ENCODE measurements around the gene KIF16B. TPM values are rescaled to one million over a fixed set of nuclear protein-coding genes. Genes with fewer than 3 reads are reported as not detected.

The KIF16B gene
- total RNA-seq, 1 experiment from 2014 or later: 12.7 TPM

GRCh38 chr20:16286601-16287000, 286.6 kb downstream of the KIF16B start:
- no peak for ATAC-seq
- intact Hi-C loops (cut with micrococcal nuclease): no loop called here
- no peak for TF ChIP-seq CTCF (conservative IDR thresholded peaks at IDR 0.05; ENCODE audit: low read depth, low read length)
- no peak for TF ChIP-seq EZH2phosphoT487 (IDR thresholded peaks at IDR 0.05; ENCODE audit: borderline replicate concordance, low read length)
- TF ChIP-seq EZH2 (IDR thresholded peaks at IDR 0.05; ENCODE audit: low read length, unreplicated experiment): no peak
- no TSS peak for BruUV-seq (replicated peaks)
- Histone ChIP-seq H3K4me3 (ENCODE audit: low read length) (no peak overlapping the region), H3K9ac (ENCODE audit: low read length) (no peak overlapping the region), H4K20me1 (ENCODE audit: low read length) (no peaks in the 10 kb centered on the region), H3K9me3 (ENCODE audit: low read length) (no peaks in the 10 kb centered on the region), H3K4me1 (ENCODE audit: insufficient read depth, low read length) (0 out of 2 replicates have a peak, but pooled peaks cover 2% of the 10 kb centered on the region), H3K27ac (ENCODE audit: low read length) (no peak overlapping the region), H2AFZ (ENCODE audit: low read length) (no peak overlapping the region), H3K4me2 (ENCODE audit: low read length) (no peak overlapping the region), H3K79me2 (ENCODE audit: low read length) (no peaks in the 10 kb centered on the region), H3K27me3 (ENCODE audit: low read length) (no peaks in the 10 kb centered on the region), H3K9me2 (replicated peaks; ENCODE audit: low read length) (no peaks in the 10 kb centered on the region), H3F3A (ENCODE audit: low read length, unreplicated experiment) (no peaks in the 10 kb centered on the region), H3K36me3 (ENCODE audit: low read depth, low read length) (no peaks in the 10 kb centered on the region)
- CTCF ChIA-PET: no interaction called here
- DNase-seq: no peak
- POLR2A ChIA-PET (ENCODE audit: unreplicated experiment): no interaction called here

- H2AFZ ChIP-seq (ENCODE audit: low read length): no peak overlapping the region
- no peak for DNase-seq
- no peaks in the 10 kb centered on the region for H3K9me2 ChIP-seq (replicated peaks; ENCODE audit: low read length)
- no peaks in the 10 kb centered on the region for H3K79me2 ChIP-seq (ENCODE audit: low read length)
- no peak for ATAC-seq
- intact Hi-C loops (cut with micrococcal nuclease): no loop called here
- no peaks in the 10 kb centered on the region for H3K27me3 ChIP-seq (ENCODE audit: low read length)
- no peaks in the 10 kb centered on the region for H3F3A ChIP-seq (ENCODE audit: low read length, unreplicated experiment)
- H3K4me1 ChIP-seq (ENCODE audit: insufficient read depth, low read length): no peaks in the 10 kb centered on the region
- H3K9ac ChIP-seq (ENCODE audit: low read length): no peak overlapping the region
- TF ChIP-seq EZH2phosphoT487 (IDR thresholded peaks at IDR 0.05; ENCODE audit: borderline replicate concordance, low read length) (no peak), EZH2 (IDR thresholded peaks at IDR 0.05; ENCODE audit: low read length, unreplicated experiment) (no peak), CTCF (conservative IDR thresholded peaks at IDR 0.05; ENCODE audit: low read depth, low read length) (no peak)
- no peaks in the 10 kb centered on the region for H3K9me3 ChIP-seq (ENCODE audit: low read length)
- ChIA-PET CTCF (no interaction called here), POLR2A (ENCODE audit: unreplicated experiment) (no interaction called here)
- no peaks in the 10 kb centered on the region for H3K36me3 ChIP-seq (ENCODE audit: low read depth, low read length)
- no TSS peak for BruUV-seq (replicated peaks)
- no peaks in the 10 kb centered on the region for H4K20me1 ChIP-seq (ENCODE audit: low read length)
- no peak overlapping the region for H3K4me3 ChIP-seq (ENCODE audit: low read length)
- no peak overlapping the region for H3K27ac ChIP-seq (ENCODE audit: low read length)
- no peak overlapping the region for H3K4me2 ChIP-seq (ENCODE audit: low read length)
Observed at GRCh38 chr20:16284385-16285100, 288.7 kb downstream of the KIF16B start.

- Histone ChIP-seq H3K36me3 (ENCODE audit: low read depth, low read length) (no peaks in the 10 kb centered on the region), H3K9me2 (replicated peaks; ENCODE audit: low read length) (no peaks in the 10 kb centered on the region), H2AFZ (ENCODE audit: low read length) (no peak overlapping the region), H3F3A (ENCODE audit: low read length, unreplicated experiment) (no peaks in the 10 kb centered on the region), H3K27me3 (ENCODE audit: low read length) (no peaks in the 10 kb centered on the region), H3K79me2 (ENCODE audit: low read length) (no peaks in the 10 kb centered on the region), H3K27ac (ENCODE audit: low read length) (no peak overlapping the region), H3K9me3 (ENCODE audit: low read length) (no peaks in the 10 kb centered on the region), H3K4me3 (ENCODE audit: low read length) (no peak overlapping the region), H4K20me1 (ENCODE audit: low read length) (no peaks in the 10 kb centered on the region), H3K4me1 (ENCODE audit: insufficient read depth, low read length) (no peaks in the 10 kb centered on the region), H3K9ac (ENCODE audit: low read length) (no peak overlapping the region), H3K4me2 (ENCODE audit: low read length) (no peak overlapping the region)
- no peak for TF ChIP-seq EZH2 (IDR thresholded peaks at IDR 0.05; ENCODE audit: low read length, unreplicated experiment)
- no peak for TF ChIP-seq EZH2phosphoT487 (IDR thresholded peaks at IDR 0.05; ENCODE audit: borderline replicate concordance, low read length)
- TF ChIP-seq CTCF (conservative IDR thresholded peaks at IDR 0.05; ENCODE audit: low read depth, low read length): no peak
- no TSS peak for BruUV-seq (replicated peaks)
- intact Hi-C loops (cut with micrococcal nuclease): no loop called here
- ATAC-seq (no peak), DNase-seq (no peak)
- POLR2A ChIA-PET (ENCODE audit: unreplicated experiment): no interaction called here
- CTCF ChIA-PET: no interaction called here
Observed at GRCh38 chr20:16283978-16284377, 289.3 kb downstream of the KIF16B start.

Measured in PC-3 (cell line).